ENCODE measurements around the gene RASL12. TPM values are rescaled to one million over a fixed set of nuclear protein-coding genes. Genes with fewer than 3 reads are reported as not detected.
"Not testable (repeated sequence)": the region's sequence is repeated elsewhere in the genome, so short reads cannot be mapped to it uniquely, and the experiment has no call there.

Gene RASL12
- polyA plus RNA-seq, 3 donors = 1.7 to 21.6 (median 6.7) TPM

DNA sequence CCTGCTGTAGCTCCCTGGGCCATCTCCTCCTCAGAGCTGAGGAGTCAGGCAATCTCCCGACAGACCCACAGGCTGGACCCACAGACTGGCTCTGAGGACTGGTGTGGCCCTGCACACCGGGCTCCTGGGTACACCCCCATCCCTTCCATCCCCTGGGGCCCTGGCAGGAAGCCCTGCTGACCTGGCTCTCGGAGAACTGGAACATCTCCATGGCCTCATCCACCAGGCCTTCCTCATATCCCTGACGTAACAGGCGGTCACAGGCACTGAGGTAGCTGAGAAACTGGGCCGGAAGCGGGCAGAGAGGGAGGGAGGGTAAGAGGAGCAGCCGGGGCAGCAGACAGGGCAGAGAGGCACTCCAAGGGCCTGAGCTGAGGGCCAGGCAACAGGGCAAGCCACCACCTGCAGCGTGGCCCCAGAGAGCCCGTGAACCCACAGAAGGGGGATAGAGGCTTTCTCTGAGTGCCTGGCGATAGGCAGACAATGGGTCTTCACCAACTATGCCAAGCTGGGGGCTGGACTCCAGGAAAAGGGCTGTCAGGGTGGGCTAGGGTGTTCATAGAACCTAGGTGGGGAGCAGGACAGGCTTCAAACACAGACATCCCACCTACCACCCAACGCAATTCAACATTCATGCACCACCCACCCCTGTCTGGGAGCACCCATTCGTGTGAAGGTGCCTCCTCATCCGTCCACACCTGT is 26.7 kb upstream of the RASL12 start:
- WGBS, 3 donors = 81 to 89% (median 86%) methylated on average over 13 to 14 of the region's 14 CpGs

DNA sequence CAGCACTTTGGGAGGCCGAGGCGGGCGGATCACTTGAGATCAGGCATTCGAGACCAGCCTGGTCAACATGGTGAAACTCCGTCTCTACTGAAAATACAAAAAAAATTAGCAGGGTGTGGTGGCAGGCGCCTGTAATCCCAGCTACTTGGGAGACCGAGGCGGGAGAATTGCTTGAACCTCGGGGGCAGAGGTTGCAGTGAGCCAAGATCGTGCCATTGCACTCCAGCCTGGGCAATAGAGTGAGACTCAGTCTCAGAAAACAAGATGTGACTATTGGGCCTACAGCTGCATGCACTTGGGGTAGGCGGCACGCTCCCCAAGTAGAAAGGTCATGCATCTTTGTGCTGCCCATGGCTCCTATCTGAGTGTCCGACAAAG is 26.0 kb upstream of the RASL12 start:
- H3K27ac ChIP-seq (ENCODE audit: low read depth, low read length) = not testable (repeated sequence)
- 93 to 96% (median 95%) methylated on average over 13 of the region's 13 CpGs for WGBS, 3 donors

More for the DNA sequence above, 26.7 kb upstream of the RASL12 start:
- no peak overlapping the region for H3K27ac ChIP-seq (ENCODE audit: low read depth, low read length)

DNA sequence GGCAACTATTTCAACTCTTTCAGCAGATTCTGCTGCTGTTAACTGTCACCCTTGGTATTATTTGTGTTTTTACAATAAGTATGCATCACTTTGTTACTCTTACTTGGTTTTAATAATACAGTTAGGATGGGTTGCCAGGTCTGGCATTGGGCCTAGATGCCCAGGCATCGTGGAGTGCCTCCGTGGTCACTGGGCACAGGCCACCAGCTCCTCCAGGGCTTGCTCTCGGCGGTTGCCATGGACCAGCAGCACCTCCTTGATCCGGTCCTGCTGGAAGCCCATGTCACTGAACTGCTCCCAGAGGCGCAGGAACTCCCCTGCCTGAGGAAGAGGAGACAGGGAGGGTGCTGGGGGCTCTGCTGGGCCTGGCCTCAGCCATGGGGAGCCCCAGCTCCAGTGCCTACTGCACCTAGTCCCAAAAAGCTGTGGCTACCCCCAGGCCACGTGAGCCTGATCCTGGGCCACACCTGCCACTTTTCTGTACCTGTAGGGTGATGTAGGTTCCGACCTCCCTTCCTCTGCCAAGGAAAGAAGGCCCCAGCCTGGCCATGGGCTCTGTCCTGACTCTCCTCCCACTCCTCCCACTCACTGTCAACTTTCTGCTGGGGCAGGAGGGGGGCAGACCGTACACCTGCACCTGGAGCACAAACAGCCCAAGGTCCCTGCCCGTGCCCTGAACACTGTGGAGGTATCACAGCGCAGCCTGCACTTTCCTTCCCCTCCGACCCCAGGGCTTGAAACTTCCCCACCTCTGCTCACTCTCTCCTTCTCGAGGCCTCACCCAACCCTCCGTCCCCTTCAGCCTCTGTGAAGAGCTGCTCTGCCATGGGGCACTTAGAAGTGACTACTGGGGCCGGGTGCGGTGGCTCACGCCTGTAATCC is 25.4 kb upstream of the RASL12 start:
- H3K27ac ChIP-seq (ENCODE audit: low read depth, low read length) = no peak overlapping the region
- WGBS, 3 donors = 89 to 93% (median 92%) methylated on average over 16 to 17 of the region's 17 CpGs

DNA sequence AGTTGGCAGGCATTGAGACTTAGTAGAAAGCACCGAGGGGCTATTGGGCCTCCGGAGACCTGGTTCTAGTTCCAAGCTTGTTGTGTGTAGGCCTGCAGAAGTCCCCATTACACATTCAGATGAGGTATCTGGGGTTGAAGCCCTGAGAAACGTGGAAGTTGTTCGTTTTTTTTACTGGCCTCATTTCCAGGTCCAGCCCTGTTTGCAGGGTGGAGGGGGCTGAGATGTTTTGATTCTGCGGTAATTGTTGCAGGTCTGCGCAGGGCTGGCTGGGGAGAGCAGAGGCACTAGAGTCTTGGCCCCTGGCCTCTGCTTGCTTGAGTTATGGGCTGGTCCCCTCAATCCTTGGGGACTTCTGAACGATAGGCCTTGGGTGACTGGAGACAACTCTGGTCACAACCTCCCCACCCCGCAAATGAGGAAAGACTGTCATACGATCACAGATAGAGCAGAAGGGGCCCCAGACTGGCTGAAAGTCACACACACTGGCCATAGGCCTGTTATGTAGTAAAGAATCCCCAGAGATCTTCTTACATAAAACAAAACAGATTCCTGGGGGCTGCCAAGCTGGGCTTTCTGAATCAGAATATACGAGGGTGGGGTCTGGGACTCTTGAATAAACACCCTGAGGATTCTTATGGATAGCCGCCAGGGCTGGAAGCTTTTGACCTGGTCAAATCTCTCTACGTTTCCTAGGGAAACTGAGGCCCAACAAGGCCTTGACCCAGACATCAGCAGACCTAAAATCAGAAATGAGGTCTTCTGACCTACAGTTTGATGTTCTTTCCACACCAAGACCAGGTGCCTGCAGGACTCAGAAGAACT is 24.4 kb upstream of the RASL12 start:
- 61 to 83% (median 69%) methylated on average over 12 of the region's 12 CpGs for WGBS, 3 donors
- H3K27ac ChIP-seq (ENCODE audit: low read depth, low read length) = no peak overlapping the region

DNA sequence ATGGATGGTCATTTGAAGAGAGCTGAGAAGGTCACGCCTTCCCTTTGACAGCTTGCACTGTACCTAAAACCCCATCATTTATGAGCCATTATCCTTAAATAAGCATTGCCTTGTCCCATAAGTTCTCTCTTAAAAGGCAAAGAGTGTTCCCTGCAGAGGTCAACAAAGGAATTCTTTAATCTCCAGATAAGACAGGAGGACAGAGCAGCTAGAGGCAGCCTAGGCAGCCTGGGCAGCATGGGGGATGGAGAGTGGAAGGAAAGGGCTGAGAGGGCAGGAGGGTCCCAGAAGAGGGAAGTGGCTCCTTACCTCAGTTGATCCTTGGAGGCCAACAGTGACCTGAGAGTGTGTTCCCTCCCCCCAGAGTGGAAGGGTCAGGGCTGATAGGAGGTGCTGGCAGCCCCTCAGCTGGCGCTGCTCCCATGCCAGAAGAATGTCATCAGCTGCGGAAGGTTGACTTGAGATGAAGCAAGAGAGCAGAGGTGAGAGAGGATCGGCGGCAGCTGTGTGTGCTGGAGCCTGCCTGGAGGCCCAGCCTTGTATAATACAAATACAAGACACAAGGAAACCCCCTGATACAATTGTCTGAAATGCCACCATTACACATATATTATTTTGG is 21.5 kb upstream of the RASL12 start:
- 45 to 71% (median 67%) methylated on average over 5 of the region's 5 CpGs for WGBS, 3 donors

DNA sequence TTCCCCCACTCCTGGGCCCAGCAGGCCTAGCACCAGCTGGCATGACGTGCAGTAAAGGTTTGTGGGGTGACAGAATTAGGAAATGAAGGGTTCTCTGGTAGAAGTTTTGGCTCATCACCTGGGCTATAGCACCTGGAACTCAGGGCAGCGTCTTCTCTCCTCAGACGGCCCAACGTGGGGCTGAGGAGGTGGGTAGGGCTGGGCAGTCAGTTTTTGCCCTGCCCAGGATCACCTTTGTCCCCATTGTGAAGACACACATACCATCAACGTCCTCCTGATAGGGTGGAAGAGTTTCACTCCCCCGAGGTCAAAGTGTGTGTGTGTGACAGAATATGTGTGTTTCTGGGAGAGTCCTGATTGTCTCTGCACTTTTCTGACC is 20.8 kb upstream of the RASL12 start:
- 62 to 69% (median 68%) methylated on average over 6 of the region's 6 CpGs for WGBS, 3 donors
- H3K27ac ChIP-seq (ENCODE audit: low read depth, low read length) = no peak overlapping the region

More for the DNA sequence above, 21.5 kb upstream of the RASL12 start:
- no peak overlapping the region for H3K27ac ChIP-seq (ENCODE audit: low read depth, low read length)

DNA sequence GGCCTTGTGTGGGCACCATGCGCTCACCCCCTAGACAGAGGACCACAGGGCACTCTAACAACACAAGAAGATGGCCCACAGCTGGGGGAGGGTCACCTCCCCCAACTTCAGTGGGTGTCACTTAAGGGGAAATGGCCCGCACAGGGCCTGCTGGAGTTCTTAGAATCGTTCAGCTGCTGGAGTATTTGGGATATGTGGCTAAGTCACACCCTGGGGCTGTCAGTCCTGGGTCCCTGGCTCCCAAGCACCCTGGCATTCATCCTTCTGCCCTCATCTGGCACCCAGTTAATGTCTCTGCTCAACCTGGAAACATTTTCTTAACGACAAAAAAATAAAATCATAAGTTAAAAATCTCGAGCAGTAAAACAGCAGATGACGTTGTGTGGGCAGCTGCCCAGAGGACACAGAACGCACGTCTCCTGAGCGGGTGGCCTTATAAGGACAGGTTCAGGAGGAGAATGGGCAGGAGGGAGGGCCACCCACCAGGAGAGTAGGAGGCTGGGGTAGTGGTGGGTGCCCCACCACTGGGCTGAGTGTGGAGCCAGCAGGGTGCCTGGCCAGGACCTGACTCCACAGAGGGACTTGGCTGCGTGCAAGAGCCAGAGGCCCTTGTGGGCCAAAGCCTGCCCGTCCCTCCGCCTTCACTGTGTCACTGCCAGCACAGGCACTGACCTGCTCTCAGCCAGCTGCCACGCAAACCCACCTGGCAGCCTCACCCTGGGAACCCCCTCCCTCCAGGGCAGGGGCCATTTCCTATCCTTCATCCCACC is 20.3 kb upstream of the RASL12 start:
- WGBS, 3 donors = 80 to 85% (median 83%) methylated on average over 13 of the region's 13 CpGs
- H3K27ac ChIP-seq (ENCODE audit: low read depth, low read length) = no peak overlapping the region

DNA sequence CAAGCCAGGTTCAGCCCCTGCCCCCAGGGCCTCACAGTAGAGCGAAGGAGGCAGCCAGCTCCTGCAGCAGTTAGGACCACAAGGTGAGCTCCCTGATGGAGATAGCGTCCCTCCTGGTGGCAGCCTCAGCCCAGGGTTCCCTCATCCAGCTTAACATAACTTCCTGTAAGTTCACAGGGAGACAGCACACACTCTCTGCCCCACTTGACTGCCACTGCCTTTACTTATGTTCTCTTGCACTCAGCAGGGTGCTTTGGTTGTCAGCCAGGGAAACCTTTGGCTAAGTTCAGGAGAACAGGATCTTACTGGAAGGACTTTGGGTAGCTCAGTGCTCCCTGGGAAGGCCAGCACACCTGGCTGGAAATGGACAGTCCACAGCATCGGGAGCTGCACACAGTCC is 19.6 kb upstream of the RASL12 start:
- WGBS, 3 donors = 86 to 88% (median 88%) methylated on average over 3 of the region's 3 CpGs
- no peak overlapping the region for H3K27ac ChIP-seq (ENCODE audit: low read depth, low read length)

DNA sequence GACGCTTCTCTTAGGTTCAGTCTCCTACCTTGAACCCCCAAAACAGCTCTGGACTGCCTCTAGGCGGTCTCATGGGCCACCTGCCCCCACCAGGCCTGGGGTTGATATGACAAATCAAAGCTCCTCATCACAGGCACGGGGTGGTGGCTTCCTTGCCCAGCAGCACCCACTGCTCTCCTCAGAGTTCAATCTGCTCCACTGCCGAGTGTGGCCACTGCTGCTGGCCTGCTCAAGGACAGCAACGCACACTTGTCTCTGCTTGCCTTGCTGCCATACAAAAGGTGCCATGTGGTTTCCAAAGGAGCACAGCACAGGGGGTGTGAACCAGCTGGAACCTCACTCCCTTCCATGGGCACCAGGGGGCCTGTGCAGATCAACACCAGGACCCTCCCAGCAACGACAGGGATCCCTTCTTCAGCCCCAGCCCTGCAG is 18.9 kb upstream of the RASL12 start:
- 51 to 72% (median 62%) methylated on average over 6 of the region's 6 CpGs for WGBS, 3 donors
- no peak overlapping the region for H3K27ac ChIP-seq (ENCODE audit: low read depth, low read length)

DNA sequence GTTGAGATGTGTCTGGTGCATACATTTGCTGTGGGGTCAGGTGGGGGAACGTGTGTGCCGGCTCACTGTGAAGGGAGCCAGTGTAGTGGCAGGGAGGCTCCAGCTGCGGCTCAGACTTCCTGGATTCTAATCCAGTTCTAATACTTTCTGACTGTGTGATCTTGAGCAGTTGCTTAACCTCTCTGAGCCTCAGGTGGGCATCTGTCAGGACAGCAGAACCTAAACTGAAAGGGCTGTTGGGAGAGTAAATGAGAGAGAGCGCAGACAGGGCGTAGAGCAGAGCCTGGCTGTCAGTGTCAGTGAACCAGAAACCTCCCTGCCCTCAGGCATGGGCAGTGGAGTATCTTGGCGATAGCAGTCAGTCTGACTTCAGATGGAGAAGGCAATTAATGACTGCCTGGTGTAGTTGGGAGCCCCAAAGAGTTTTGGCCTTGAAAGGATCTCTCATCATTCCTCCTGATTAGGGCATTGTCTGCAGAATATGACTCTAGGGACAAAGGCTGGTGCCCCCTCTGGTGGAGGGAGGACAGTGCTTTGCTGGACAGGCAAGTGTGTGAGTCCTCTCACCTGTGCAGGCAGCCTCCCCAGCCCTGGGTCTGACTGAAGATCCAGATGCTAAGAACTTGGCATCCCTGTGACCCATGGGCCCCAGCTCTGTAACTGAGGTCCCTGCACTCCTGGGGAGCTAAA is 18.3 kb upstream of the RASL12 start:
- H3K27ac ChIP-seq (ENCODE audit: low read depth, low read length) = no peak overlapping the region
- WGBS, 3 donors = 74 to 86% (median 82%) methylated on average over 6 of the region's 6 CpGs

DNA sequence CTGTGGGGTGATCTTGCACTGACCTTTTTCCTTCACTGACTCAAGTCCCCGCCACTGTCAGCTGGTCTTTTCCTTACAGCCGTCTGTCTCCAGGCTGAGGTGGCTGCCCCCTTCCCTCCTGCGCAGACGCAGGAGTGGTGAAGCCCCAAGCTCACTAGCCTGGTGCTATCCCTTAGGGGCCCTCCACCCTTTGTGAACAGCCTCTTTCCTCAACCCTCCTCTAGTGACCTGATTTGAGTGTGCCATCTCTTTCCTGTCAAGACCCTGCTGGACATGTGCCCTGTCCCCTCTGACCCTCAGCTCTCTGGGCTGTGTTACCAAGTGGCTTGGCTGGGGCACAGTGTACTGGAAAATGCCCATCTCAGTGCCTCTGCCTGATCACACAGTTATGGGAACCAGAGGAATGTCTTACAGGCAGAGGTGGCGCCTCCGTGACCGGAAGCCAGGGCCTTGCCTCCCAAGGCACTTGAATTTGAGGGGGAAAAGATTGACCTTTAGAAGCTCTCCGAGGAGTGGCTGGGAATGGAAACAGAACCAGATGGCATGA is 17.5 kb upstream of the RASL12 start:
- WGBS, 3 donors = 63 to 79% (median 71%) methylated on average over 6 to 8 of the region's 8 CpGs

DNA sequence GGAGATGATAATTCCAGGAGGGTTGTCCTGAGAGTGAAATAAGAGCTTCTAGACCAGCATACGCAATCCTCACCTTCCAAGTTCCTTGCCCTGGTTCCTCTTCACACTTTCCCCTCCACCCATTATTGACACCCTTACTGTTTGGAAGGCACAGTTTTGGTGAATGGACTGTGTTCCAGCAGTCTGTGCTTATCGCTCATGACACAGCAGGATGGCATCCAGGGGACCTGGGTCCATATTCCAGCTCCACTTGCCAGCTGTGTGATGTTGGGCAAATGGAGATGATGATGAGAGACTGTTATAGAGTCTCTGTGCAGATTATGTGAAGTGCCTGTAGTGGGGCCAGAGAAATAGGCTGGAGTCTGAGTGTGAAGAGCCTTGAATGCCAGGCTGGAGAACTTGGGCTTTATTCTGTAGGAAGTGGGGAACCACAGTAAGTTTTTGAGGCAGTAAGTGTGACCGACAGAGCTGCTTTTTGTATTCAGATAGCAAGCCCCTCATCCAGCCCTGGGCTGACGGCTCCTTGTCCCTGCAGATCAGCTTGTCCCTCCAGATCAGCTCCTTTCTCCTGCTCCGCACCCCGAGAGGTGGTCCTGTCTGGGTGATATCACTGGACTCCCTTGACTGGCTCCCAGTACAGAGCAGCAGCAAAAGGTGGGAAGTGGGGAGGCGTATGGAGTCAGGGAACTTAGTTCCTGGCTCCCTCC is 16.9 kb upstream of the RASL12 start:
- 78 to 85% (median 85%) methylated on average over 7 of the region's 7 CpGs for WGBS, 3 donors

More for the DNA sequence above, 17.5 kb upstream of the RASL12 start:
- H3K27ac ChIP-seq (ENCODE audit: low read depth, low read length) = no peak overlapping the region

DNA sequence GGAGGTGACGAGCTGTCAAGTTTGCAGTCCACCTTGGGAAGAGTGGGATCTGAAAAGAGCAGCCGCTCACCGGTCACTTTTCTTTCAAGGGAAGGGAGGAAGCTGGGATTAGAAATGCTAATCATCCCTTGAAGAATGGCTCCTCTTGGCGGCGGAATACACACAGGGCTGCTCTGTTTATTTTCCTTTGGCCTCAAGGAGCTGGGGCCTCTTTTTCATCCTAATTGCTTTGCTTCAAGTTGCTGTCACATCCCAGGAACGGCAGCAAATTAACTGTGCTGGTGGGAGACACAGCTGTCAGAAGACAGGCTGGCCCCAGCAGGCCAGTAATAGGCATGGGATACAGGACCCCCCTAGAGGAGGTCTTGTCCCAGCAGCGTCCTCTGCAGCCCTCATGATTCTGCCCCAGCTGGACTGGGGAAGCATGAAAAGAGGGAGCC is 15.5 kb upstream of the RASL12 start:
- no peak overlapping the region for H3K27ac ChIP-seq (ENCODE audit: low read depth, low read length)
- 27 to 63% (median 59%) methylated on average over 7 of the region's 7 CpGs for WGBS, 3 donors

More for the DNA sequence above, 16.9 kb upstream of the RASL12 start:
- H3K27ac ChIP-seq (ENCODE audit: low read depth, low read length) = no peak overlapping the region

DNA sequence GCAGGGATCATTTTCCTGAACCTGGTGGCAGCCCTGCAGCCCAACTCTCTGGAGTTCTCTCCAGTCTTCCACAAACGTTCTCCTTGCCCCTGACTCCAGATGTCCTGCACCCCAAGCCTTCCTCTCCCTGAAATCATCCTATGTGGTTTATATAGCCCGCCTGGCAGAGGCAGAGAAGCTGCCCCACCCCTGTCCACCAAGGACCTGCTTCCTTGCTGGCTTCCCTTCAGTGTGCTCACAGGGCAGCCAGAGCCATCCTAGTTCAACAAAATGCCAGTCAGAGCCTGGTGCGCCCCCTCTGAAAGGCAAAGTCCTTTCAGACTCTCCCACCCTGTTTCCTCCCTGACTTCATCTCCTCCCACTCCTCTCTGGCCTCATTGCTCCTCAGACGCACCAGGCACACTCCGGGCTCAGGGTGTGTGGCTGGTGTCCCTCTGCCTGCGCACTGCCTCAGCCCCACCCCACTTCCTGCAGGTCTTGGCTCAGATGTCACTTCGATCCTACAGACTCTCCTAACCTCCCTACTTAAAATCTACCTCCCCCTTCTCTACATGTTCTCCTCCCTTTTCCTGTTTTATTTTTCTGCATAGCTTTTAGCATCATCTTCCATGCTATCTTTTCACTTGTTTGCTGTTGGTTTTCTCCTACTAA is 14.6 kb upstream of the RASL12 start:
- 10 to 15% (median 14%) methylated on average over 7 of the region's 7 CpGs for WGBS, 3 donors
- H3K27ac ChIP-seq (ENCODE audit: low read depth, low read length) = no peak overlapping the region

DNA sequence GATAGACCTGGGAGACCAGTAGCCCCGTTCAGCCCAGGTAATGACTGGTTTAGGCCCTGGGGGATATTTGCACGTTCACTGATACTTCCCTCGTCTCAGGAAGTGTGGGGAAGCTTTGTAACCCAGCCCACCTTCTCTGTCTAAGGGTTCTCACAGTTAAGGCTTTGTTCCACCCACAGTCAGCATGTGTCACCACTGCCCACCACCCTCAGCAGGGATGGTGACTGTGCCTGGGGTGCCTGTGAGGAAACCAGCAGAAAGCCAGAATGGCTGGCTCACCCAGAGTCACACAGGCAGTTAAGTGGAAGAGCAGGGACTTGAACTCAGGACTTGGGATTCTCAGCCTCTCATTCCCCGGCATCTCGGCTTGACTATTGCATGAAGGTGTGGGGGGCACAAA is 14.0 kb upstream of the RASL12 start:
- no peak overlapping the region for H3K27ac ChIP-seq (ENCODE audit: low read depth, low read length)
- WGBS, 3 donors = 77 to 81% (median 78%) methylated on average over 5 of the region's 5 CpGs

DNA sequence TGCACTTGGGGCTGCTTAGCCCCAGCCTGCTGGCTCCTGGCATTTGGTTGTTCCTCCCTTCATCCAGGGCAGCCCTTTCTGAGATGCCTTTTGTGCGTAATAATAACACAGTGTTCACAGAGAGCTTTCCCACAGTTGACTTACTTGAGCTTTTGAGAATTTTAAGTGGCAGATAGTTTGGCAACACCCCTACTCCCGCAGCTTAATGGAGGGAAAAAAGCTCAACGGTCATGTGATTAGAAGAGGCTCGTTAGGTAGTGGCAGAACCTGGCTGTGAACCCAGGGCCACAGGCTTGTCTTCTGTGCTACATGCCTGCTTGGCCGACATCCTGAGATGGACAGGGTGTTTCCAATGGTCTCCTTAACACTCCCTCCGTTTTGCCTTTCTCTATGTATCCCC is 13.5 kb upstream of the RASL12 start:
- no peak overlapping the region for H3K27ac ChIP-seq (ENCODE audit: low read depth, low read length)
- 46 to 80% (median 63%) methylated on average over 6 of the region's 6 CpGs for WGBS, 3 donors
